ENCODE data around the gene EDC4. TPM values are rescaled to one million over a fixed set of nuclear protein-coding genes. Genes with fewer than 3 reads are reported as not detected.

The EDC4 gene
- total and polyA plus RNA-seq, 2 of the 13 experiments (the other 11 are each of a cell fraction or from before 2014, with no cell fraction given), result 51.4 to 59.1 TPM

DNA sequence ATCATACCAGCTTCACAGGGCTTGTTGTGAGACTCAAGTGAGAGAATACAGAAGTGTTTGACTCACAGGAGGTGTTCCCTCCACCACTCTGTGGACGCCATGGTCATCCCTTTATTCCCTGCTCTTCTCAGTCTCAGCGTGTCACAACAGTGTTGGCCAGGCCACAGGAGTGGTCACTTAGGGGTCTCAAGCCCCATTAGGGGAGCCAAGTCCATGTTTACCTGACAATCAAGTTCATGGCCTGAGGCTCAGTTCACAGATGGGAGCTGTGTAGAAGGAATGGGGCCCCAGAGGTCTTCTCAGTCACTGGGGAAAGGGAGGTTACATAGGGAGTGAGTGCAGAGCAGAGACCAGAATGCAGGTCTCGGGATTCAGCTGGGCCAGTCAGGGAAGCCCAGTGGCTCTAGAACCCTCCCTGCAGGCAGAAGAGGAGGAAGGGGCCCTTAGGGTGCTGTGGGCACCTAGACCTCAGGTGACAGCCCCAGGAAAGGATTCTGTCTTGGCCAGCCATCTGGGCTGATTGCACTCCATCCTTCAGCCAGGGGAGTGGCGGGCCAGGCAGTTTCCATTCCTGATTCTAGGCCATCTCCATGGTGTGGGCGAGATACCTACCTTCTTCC lies 15.8 kb upstream of the EDC4 start (continued):
- TF ChIP-seq NR2C2 (CRISPR knock-in tag; IDR thresholded peaks at IDR 0.05; ENCODE audit: borderline replicate concordance) (0 out of 2 replicates have a peak, but pooled peaks have one; percentile 8), HHEX (CRISPR knock-in tag; IDR thresholded peaks at IDR 0.05) (no peak), ISL2 (CRISPR knock-in tag; IDR thresholded peaks at IDR 0.05) (no peak), ZNF891 (CRISPR knock-in tag; IDR thresholded peaks at IDR 0.05) (no peak), XRCC5 (optimal IDR thresholded peaks at IDR 0.05; ENCODE audit: low read length) (peak; percentile 18), ZFYVE20 (CRISPR knock-in tag; IDR thresholded peaks at IDR 0.05; ENCODE audit: borderline replicate concordance, low read depth) (no peak), SRSF4 (IDR thresholded peaks at IDR 0.05; ENCODE audit: low read depth, low read length, poor library complexity, severe bottlenecking) (no peak), CBX1 (IDR thresholded peaks at IDR 0.05; ENCODE audit: low read depth) (no peak), NCOR1 (IDR thresholded peaks at IDR 0.05; ENCODE audit: borderline replicate concordance, low read length) (peak; percentile 40)
- TF ChIP-seq, protein P1, sequence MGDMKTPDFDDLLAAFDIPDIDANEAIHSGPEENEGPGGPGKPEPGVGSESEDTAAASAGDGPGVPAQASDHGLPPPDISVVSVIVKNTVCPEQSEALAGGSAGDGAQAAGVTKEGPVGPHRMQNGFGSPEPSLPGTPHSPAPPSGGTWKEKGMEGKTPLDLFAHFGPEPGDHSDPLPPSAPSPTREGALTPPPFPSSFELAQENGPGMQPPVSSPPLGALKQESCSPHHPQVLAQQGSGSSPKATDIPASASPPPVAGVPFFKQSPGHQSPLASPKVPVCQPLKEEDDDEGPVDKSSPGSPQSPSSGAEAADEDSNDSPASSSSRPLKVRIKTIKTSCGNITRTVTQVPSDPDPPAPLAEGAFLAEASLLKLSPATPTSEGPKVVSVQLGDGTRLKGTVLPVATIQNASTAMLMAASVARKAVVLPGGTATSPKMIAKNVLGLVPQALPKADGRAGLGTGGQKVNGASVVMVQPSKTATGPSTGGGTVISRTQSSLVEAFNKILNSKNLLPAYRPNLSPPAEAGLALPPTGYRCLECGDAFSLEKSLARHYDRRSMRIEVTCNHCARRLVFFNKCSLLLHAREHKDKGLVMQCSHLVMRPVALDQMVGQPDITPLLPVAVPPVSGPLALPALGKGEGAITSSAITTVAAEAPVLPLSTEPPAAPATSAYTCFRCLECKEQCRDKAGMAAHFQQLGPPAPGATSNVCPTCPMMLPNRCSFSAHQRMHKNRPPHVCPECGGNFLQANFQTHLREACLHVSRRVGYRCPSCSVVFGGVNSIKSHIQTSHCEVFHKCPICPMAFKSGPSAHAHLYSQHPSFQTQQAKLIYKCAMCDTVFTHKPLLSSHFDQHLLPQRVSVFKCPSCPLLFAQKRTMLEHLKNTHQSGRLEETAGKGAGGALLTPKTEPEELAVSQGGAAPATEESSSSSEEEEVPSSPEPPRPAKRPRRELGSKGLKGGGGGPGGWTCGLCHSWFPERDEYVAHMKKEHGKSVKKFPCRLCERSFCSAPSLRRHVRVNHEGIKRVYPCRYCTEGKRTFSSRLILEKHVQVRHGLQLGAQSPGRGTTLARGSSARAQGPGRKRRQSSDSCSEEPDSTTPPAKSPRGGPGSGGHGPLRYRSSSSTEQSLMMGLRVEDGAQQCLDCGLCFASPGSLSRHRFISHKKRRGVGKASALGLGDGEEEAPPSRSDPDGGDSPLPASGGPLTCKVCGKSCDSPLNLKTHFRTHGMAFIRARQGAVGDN (CRISPR knock-in tag; IDR thresholded peaks at IDR 0.05), result peak; percentile 39; the same call in 1 of the 2 replicates
- TF ChIP-seq, protein P2, sequence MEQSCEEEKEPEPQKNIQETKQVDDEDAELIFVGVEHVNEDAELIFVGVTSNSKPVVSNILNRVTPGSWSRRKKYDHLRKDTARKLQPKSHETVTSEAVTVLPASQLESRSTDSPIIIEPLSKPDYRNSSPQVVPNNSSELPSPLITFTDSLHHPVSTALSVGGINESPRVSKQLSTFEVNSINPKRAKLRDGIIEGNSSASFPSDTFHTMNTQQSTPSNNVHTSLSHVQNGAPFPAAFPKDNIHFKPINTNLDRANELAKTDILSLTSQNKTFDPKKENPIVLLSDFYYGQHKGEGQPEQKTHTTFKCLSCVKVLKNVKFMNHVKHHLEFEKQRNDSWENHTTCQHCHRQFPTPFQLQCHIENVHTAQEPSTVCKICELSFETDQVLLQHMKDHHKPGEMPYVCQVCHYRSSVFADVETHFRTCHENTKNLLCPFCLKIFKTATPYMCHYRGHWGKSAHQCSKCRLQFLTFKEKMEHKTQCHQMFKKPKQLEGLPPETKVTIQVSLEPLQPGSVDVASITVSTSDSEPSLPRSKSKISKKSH (CRISPR knock-in tag; IDR thresholded peaks at IDR 0.05; ENCODE audit: borderline replicate concordance), result no peak
- TF ChIP-seq, protein P3, sequence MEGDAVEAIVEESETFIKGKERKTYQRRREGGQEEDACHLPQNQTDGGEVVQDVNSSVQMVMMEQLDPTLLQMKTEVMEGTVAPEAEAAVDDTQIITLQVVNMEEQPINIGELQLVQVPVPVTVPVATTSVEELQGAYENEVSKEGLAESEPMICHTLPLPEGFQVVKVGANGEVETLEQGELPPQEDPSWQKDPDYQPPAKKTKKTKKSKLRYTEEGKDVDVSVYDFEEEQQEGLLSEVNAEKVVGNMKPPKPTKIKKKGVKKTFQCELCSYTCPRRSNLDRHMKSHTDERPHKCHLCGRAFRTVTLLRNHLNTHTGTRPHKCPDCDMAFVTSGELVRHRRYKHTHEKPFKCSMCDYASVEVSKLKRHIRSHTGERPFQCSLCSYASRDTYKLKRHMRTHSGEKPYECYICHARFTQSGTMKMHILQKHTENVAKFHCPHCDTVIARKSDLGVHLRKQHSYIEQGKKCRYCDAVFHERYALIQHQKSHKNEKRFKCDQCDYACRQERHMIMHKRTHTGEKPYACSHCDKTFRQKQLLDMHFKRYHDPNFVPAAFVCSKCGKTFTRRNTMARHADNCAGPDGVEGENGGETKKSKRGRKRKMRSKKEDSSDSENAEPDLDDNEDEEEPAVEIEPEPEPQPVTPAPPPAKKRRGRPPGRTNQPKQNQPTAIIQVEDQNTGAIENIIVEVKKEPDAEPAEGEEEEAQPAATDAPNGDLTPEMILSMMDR (CRISPR knock-in tag; IDR thresholded peaks at IDR 0.05), result no peak
- TF ChIP-seq, protein P4, sequence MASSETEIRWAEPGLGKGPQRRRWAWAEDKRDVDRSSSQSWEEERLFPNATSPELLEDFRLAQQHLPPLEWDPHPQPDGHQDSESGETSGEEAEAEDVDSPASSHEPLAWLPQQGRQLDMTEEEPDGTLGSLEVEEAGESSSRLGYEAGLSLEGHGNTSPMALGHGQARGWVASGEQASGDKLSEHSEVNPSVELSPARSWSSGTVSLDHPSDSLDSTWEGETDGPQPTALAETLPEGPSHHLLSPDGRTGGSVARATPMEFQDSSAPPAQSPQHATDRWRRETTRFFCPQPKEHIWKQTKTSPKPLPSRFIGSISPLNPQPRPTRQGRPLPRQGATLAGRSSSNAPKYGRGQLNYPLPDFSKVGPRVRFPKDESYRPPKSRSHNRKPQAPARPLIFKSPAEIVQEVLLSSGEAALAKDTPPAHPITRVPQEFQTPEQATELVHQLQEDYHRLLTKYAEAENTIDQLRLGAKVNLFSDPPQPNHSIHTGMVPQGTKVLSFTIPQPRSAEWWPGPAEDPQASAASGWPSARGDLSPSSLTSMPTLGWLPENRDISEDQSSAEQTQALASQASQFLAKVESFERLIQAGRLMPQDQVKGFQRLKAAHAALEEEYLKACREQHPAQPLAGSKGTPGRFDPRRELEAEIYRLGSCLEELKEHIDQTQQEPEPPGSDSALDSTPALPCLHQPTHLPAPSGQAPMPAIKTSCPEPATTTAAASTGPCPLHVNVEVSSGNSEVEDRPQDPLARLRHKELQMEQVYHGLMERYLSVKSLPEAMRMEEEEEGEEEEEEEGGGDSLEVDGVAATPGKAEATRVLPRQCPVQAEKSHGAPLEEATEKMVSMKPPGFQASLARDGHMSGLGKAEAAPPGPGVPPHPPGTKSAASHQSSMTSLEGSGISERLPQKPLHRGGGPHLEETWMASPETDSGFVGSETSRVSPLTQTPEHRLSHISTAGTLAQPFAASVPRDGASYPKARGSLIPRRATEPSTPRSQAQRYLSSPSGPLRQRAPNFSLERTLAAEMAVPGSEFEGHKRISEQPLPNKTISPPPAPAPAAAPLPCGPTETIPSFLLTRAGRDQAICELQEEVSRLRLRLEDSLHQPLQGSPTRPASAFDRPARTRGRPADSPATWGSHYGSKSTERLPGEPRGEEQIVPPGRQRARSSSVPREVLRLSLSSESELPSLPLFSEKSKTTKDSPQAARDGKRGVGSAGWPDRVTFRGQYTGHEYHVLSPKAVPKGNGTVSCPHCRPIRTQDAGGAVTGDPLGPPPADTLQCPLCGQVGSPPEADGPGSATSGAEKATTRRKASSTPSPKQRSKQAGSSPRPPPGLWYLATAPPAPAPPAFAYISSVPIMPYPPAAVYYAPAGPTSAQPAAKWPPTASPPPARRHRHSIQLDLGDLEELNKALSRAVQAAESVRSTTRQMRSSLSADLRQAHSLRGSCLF (CRISPR knock-in tag; IDR thresholded peaks at IDR 0.05; ENCODE audit: borderline replicate concordance), result no peak
